ENCODE measurements around the gene FOXN1.
A peak's percentile ranks its signal among the peaks of the same experiment; 100 is the strongest.
"Not testable (repeated sequence)": the region's sequence is repeated elsewhere in the genome, so short reads cannot be mapped to it uniquely, and the experiment has no call there.

The FOXN1 gene

GRCh38 chr17:28514561-28515002 lies 8.4 kb downstream of the FOXN1 start:
- Histone ChIP-seq H3K4me1 (ENCODE audit: control insufficient read depth, insufficient read depth, low read length) (peaks cover 3% of the 10 kb centered on the region), H3K27ac (ENCODE audit: insufficient read depth, low read depth, low read length, poor library complexity, severe bottlenecking) (no peak overlapping the region), H3K4me3 (ENCODE audit: insufficient read depth, low read depth, low read length) (no peak overlapping the region), H3K27me3 (ENCODE audit: control insufficient read depth, insufficient read depth, low read length, poor library complexity, severe bottlenecking) (no peaks in the 10 kb centered on the region), H3K36me3 (ENCODE audit: control insufficient read depth, insufficient read depth, low read length) (no peaks in the 10 kb centered on the region), H3K9me3 (ENCODE audit: control insufficient read depth, low read length) (no peaks in the 10 kb centered on the region)
- WGBS, 2 experiments = 82 to 83% methylated on average over 16 of the region's 16 CpGs

DNA sequence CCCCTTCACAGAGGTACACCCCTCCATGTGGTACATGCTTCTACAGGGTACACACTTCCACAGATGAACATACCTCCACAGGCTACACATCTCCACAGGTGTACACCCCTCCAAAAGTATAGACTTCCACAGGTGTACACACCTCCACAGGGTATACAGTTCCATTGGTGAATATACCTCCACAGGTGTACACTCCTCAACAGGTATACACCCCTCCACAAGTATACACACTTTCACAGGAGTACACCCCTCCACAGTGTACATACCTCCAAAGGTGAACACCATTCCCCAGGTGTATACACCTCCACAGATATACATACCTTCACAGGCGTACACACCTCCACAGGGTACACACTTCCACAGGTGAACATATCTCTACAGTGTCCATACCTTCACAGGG lies 9.4 kb downstream of the FOXN1 start:
- H3K4me1 ChIP-seq (ENCODE audit: control insufficient read depth, insufficient read depth, low read length) = no peaks in the 10 kb centered on the region
- no peaks in the 10 kb centered on the region for H3K9me3 ChIP-seq (ENCODE audit: control insufficient read depth, low read length)
- no peak overlapping the region for H3K27ac ChIP-seq (ENCODE audit: insufficient read depth, low read depth, low read length, poor library complexity, severe bottlenecking)
- H3K27me3 ChIP-seq (ENCODE audit: control insufficient read depth, insufficient read depth, low read length, poor library complexity, severe bottlenecking) = no peaks in the 10 kb centered on the region
- no peak overlapping the region for H3K4me3 ChIP-seq (ENCODE audit: insufficient read depth, low read depth, low read length)
- no peaks in the 10 kb centered on the region for H3K36me3 ChIP-seq (ENCODE audit: control insufficient read depth, insufficient read depth, low read length)
- WGBS, 2 experiments = 88 to 91% methylated on average over 1 of the region's 1 CpG

- WGBS, 2 experiments = 89 to 92% methylated on average over 6 of the region's 6 CpGs
- Histone ChIP-seq H3K36me3 (ENCODE audit: control insufficient read depth, insufficient read depth, low read length) (no peaks in the 10 kb centered on the region), H3K4me3 (ENCODE audit: insufficient read depth, low read depth, low read length) (no peak overlapping the region), H3K27ac (ENCODE audit: insufficient read depth, low read depth, low read length, poor library complexity, severe bottlenecking) (no peak overlapping the region), H3K4me1 (ENCODE audit: control insufficient read depth, insufficient read depth, low read length) (peaks cover 6% of the 10 kb centered on the region), H3K9me3 (ENCODE audit: control insufficient read depth, low read length) (no peaks in the 10 kb centered on the region), H3K27me3 (ENCODE audit: control insufficient read depth, insufficient read depth, low read length, poor library complexity, severe bottlenecking) (no peaks in the 10 kb centered on the region)
Observed at GRCh38 chr17:28518132-28518531, 12.0 kb downstream of the FOXN1 start.

DNA sequence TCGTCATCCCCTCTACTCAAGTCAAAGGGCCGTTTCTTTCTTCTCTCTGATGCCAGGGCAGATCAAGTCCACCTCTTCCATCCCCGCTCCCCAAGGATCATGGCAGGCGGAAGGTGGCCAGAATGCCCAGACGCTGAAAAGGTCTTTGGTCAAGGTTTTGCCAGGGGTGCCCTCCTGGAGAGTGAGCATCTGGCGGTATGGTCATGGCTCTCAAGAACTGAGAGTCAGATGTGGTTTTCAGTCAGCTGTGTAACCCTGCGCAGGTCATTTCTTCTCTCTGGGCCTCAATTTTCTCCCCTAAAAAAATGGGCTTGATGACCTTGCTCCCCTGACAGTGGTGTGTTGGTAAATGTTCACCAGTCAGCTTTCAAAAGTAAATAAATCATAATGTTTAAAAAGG lies 12.4 kb downstream of the FOXN1 start:
- Histone ChIP-seq H3K9me3 (ENCODE audit: control insufficient read depth, low read length) (no peaks in the 10 kb centered on the region), H3K36me3 (ENCODE audit: control insufficient read depth, insufficient read depth, low read length) (no peaks in the 10 kb centered on the region), H3K27ac (ENCODE audit: insufficient read depth, low read depth, low read length, poor library complexity, severe bottlenecking) (no peak overlapping the region), H3K4me3 (ENCODE audit: insufficient read depth, low read depth, low read length) (no peak overlapping the region), H3K4me1 (ENCODE audit: control insufficient read depth, insufficient read depth, low read length) (peaks cover 6% of the 10 kb centered on the region), H3K27me3 (ENCODE audit: control insufficient read depth, insufficient read depth, low read length, poor library complexity, severe bottlenecking) (no peaks in the 10 kb centered on the region)
- 89 to 94% methylated on average over 7 of the region's 7 CpGs for WGBS, 2 experiments

DNA sequence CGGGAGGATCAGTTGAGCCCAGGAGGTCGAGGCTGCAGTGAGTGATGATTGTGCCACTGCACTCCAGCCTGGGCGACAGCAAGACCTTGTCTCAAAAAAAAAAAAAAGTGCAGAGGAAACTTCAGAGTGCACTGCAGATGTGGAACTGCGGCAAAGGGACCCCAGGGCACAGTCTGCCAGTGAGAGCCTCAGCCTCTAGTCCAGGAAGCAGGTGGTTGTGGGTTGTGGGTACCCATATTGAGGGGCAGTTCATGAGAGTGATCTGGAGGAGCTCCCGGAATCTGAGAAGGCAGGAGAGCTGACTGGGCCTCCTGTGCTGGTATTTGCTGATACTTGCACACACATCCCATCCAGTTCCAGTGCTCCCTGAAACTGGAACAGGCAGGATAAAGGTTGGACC lies 13.1 kb downstream of the FOXN1 start:
- H3K4me1 ChIP-seq (ENCODE audit: control insufficient read depth, insufficient read depth, low read length) = peaks cover 6% of the 10 kb centered on the region
- no peaks in the 10 kb centered on the region for H3K27me3 ChIP-seq (ENCODE audit: control insufficient read depth, insufficient read depth, low read length, poor library complexity, severe bottlenecking)
- no peak overlapping the region for H3K4me3 ChIP-seq (ENCODE audit: insufficient read depth, low read depth, low read length)
- no peak overlapping the region for H3K27ac ChIP-seq (ENCODE audit: insufficient read depth, low read depth, low read length, poor library complexity, severe bottlenecking)
- no peaks in the 10 kb centered on the region for H3K9me3 ChIP-seq (ENCODE audit: control insufficient read depth, low read length)
- WGBS, 2 experiments = 89 to 91% methylated on average over 5 of the region's 5 CpGs
- no peaks in the 10 kb centered on the region for H3K36me3 ChIP-seq (ENCODE audit: control insufficient read depth, insufficient read depth, low read length)

- Histone ChIP-seq H3K36me3 (ENCODE audit: control insufficient read depth, insufficient read depth, low read length) (no peaks in the 10 kb centered on the region), H3K9me3 (ENCODE audit: control insufficient read depth, low read length) (no peaks in the 10 kb centered on the region), H3K4me1 (ENCODE audit: control insufficient read depth, insufficient read depth, low read length) (peaks cover 6% of the 10 kb centered on the region), H3K27ac (ENCODE audit: insufficient read depth, low read depth, low read length, poor library complexity, severe bottlenecking) (no peak overlapping the region), H3K4me3 (ENCODE audit: insufficient read depth, low read depth, low read length) (peak overlapping the region; percentile 10), H3K27me3 (ENCODE audit: control insufficient read depth, insufficient read depth, low read length, poor library complexity, severe bottlenecking) (no peaks in the 10 kb centered on the region)
- 73 to 74% methylated on average over 6 of the region's 6 CpGs for WGBS, 2 experiments
Observed at GRCh38 chr17:28520687-28521086, 14.5 kb downstream of the FOXN1 start.

DNA sequence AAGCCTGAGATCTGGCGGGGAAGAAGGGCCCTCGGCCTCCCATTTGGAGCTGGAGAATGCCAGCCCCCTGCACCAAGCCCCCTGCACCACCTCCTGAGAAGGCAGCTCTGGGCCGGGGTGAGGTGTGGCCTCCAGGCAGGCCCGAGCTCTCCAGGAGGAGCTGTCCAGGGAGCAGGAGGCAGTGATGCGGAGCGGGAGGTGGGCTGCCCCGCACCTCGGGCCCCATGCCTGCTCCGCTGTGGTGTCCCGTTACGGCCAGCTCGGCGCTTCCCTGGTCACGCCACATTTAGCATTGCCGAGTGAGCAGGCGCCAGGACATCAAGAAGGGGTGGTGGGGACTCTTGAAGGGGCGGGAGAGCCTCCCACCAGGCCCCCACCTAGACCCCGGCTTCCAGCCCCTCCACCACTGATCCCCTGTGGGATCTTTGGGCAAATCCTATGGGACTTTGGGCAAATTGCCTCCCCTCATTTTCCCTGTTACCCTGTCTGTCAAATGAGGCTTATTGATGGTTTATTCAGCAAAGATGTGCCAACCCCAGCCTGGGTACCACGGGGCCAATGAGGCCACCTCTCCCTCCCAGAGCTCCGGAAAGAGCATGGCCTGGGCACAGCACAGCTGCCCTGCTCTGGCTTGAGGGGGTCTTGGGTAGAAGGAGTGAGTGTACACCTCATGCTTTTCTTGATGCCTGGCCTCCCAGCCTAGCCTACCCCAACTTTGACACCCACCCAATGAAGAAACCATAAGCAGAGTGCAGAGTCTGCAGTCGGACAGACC lies 15.3 kb downstream of the FOXN1 start:
- H3K36me3 ChIP-seq (ENCODE audit: control insufficient read depth, insufficient read depth, low read length) = no peaks in the 10 kb centered on the region
- H3K4me1 ChIP-seq (ENCODE audit: control insufficient read depth, insufficient read depth, low read length) = peaks cover 6% of the 10 kb centered on the region
- H3K27ac ChIP-seq (ENCODE audit: insufficient read depth, low read depth, low read length, poor library complexity, severe bottlenecking) = no peak overlapping the region
- WGBS, 2 experiments = 39 to 46% methylated on average over 21 of the region's 21 CpGs
- H3K4me3 ChIP-seq (ENCODE audit: insufficient read depth, low read depth, low read length) = peak overlapping the region; percentile 10
- no peaks in the 10 kb centered on the region for H3K9me3 ChIP-seq (ENCODE audit: control insufficient read depth, low read length)
- no peaks in the 10 kb centered on the region for H3K27me3 ChIP-seq (ENCODE audit: control insufficient read depth, insufficient read depth, low read length, poor library complexity, severe bottlenecking)

DNA sequence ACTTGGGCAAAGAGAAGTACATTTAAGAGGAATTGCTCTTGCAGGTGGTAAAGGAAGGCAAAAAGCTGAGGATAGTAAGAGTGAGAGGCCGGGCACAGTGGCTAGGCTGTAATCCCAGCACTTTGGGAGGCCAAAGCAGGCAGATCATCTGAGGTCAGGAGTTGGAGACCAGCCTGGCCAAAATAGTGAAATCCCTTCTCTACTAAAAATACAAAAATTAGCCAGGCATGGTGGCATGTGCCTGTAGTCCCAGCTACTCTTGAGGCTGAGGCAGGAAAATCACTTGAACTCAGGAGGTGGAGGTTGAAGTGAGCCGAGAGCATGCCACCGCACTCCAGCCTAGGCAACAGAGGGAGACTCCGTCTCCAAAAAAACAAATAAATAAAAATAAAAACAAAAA lies 16.1 kb downstream of the FOXN1 start:
- not testable (repeated sequence) for H3K4me1 ChIP-seq (ENCODE audit: control insufficient read depth, insufficient read depth, low read length); H3K27ac ChIP-seq (ENCODE audit: insufficient read depth, low read depth, low read length, poor library complexity, severe bottlenecking); H3K9me3 ChIP-seq (ENCODE audit: control insufficient read depth, low read length); H3K27me3 ChIP-seq (ENCODE audit: control insufficient read depth, insufficient read depth, low read length, poor library complexity, severe bottlenecking); H3K36me3 ChIP-seq (ENCODE audit: control insufficient read depth, insufficient read depth, low read length); H3K4me3 ChIP-seq (ENCODE audit: insufficient read depth, low read depth, low read length)
- WGBS, 2 experiments = 85 to 86% methylated on average over 3 of the region's 4 CpGs

DNA sequence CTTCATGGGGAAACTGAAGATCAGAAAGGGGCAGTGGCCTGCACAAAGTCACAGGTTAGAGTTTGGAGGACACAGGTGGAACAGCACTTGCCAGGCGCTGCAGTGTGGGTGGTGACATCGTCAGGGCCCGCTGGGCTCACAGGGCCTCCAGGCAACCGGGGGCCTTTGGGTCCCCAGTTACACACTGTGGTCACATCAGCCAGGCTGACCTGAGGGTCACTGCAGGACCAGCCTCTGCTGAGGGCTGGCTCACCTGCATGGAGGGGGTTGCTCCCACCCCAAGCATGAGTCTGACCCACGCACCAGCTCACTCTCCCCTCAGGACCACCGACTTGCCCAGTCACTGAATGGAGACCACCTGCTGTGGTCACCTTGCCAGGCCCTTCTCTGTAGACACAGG lies 17.0 kb downstream of the FOXN1 start:
- Histone ChIP-seq H3K27me3 (ENCODE audit: control insufficient read depth, insufficient read depth, low read length, poor library complexity, severe bottlenecking) (no peaks in the 10 kb centered on the region), H3K4me1 (ENCODE audit: control insufficient read depth, insufficient read depth, low read length) (peaks cover 6% of the 10 kb centered on the region), H3K36me3 (ENCODE audit: control insufficient read depth, insufficient read depth, low read length) (no peaks in the 10 kb centered on the region), H3K4me3 (ENCODE audit: insufficient read depth, low read depth, low read length) (no peak overlapping the region), H3K9me3 (ENCODE audit: control insufficient read depth, low read length) (no peaks in the 10 kb centered on the region), H3K27ac (ENCODE audit: insufficient read depth, low read depth, low read length, poor library complexity, severe bottlenecking) (no peak overlapping the region)
- 88 to 89% methylated on average over 6 of the region's 6 CpGs for WGBS, 2 experiments

GRCh38 chr17:28523876-28524275 lies 17.7 kb downstream of the FOXN1 start:
- H3K9me3 ChIP-seq (ENCODE audit: control insufficient read depth, low read length) = no peaks in the 10 kb centered on the region
- H3K4me1 ChIP-seq (ENCODE audit: control insufficient read depth, insufficient read depth, low read length) = peaks cover 12% of the 10 kb centered on the region
- no peak overlapping the region for H3K27ac ChIP-seq (ENCODE audit: insufficient read depth, low read depth, low read length, poor library complexity, severe bottlenecking)
- H3K36me3 ChIP-seq (ENCODE audit: control insufficient read depth, insufficient read depth, low read length) = no peaks in the 10 kb centered on the region
- H3K27me3 ChIP-seq (ENCODE audit: control insufficient read depth, insufficient read depth, low read length, poor library complexity, severe bottlenecking) = no peaks in the 10 kb centered on the region
- H3K4me3 ChIP-seq (ENCODE audit: insufficient read depth, low read depth, low read length) = no peak overlapping the region
- 91 to 94% methylated on average over 15 of the region's 15 CpGs for WGBS, 2 experiments
